Neural cell (in vitro differentiated cells): ENCODE results near the gene ZSCAN31. TPM values are rescaled to one million over a fixed set of nuclear protein-coding genes. Genes with fewer than 3 reads are reported as not detected.
"Not testable (repeated sequence)": the region's sequence is repeated elsewhere in the genome, so short reads cannot be mapped to it uniquely, and the experiment has no call there.

Experiments
- H2AFZ ChIP-seq: fragments of 200-600, 300-800 bp; sonication (generic), shearing (Covaris generic); 2 replicates; pipeline ENCODE4 v1.6.0; 2014; ENCODE audit warnings: low read depth, mild to moderate bottlenecking, antibody characterized with exemption, low read length, moderate library complexity
- H3F3A ChIP-seq: fragments of 200-600 bp; shearing (Covaris generic); 2 replicates; pipeline ENCODE4 v1.6.1; 2016; ENCODE audit warnings: mild to moderate bottlenecking, moderate library complexity, mixed read lengths, antibody characterized with exemption, low read length; ENCODE audit not compliant: insufficient read depth, poor library complexity, severe bottlenecking
- H3K27ac ChIP-seq: fragments of 200-600, 300-800 bp; sonication (generic), shearing (Covaris generic); 2 replicates; pipeline ENCODE4 v1.5.1; 2014; ENCODE audit warnings: mild to moderate bottlenecking, low read length, moderate library complexity
- H3K27me3 ChIP-seq: fragments of 300-800, 200-600 bp; sonication (generic), shearing (Covaris generic); 2 replicates; pipeline ENCODE4 v1.6.0; 2014; ENCODE audit warnings: mild to moderate bottlenecking, low read depth, low read length, moderate library complexity; ENCODE audit not compliant: insufficient read depth
- H3K36me3 ChIP-seq: fragments of 300-800, 200-600 bp; sonication (generic), shearing (Covaris generic); 2 replicates; pipeline ENCODE4 v1.5.1; 2014; ENCODE audit warnings: mild to moderate bottlenecking, antibody characterized with exemption, low read length, moderate library complexity; ENCODE audit not compliant: insufficient read depth
- H3K4me2 ChIP-seq: fragments of 300-800, 200-600 bp; sonication (generic), shearing (Covaris generic); 2 replicates; pipeline ENCODE4 v1.6.0; 2014; ENCODE audit warnings: mild to moderate bottlenecking, low read length
- H3K4me3 ChIP-seq: fragments of 300-800, 200-600 bp; sonication (generic), shearing (Covaris generic); 2 replicates; pipeline ENCODE4 v1.5.1; 2014; ENCODE audit warnings: mild to moderate bottlenecking, low read length, moderate library complexity
- H3K79me2 ChIP-seq: fragments of 200-600 bp; shearing (Covaris generic); replicated peaks from 2 replicates; pipeline ENCODE4 v1.6.0; 2014; ENCODE audit warnings: mild to moderate bottlenecking, low read length, moderate library complexity; ENCODE audit not compliant: insufficient read depth
- H3K9ac ChIP-seq: fragments of 300-800, 200-600 bp; sonication (generic), shearing (Covaris generic); 2 replicates; pipeline ENCODE4 v1.6.1; 2016; ENCODE audit warnings: mild to moderate bottlenecking, low read length, mixed read lengths
- H3K9me2 ChIP-seq: fragments of 200-600 bp; shearing (Covaris generic); 2 replicates; pipeline ENCODE4 v1.6.1; 2016; ENCODE audit warnings: mild to moderate bottlenecking, low read length, mixed read lengths; ENCODE audit not compliant: insufficient read depth
- H3K9me3 ChIP-seq: fragments of 200-600, 300-800 bp; sonication (generic), shearing (Covaris generic); 2 replicates; pipeline ENCODE4 v1.6.1; 2016; ENCODE audit warnings: mild to moderate bottlenecking, mixed run types, low read length, moderate library complexity, mixed read lengths
- H4K20me1 ChIP-seq: fragments of 200-600 bp; shearing (Covaris generic); 2 replicates; pipeline ENCODE4 v1.6.1; 2016; ENCODE audit warnings: mild to moderate bottlenecking, mixed run types; ENCODE audit not compliant: insufficient read depth
- CTCF ChIP-seq: fragments of 450-650 bp; IDR thresholded peaks from 2 replicates; pipeline ENCODE4 v1.5.1; 2014; ENCODE audit warnings: antibody characterized with exemption, mild to moderate bottlenecking, moderate library complexity; ENCODE audit not compliant: poor library complexity, severe bottlenecking
- EP300 ChIP-seq: fragments of 450-650 bp; conservative IDR thresholded peaks from 2 replicates; pipeline ENCODE4 v1.6.1; 2014; ENCODE audit warnings: antibody characterized with exemption, mild to moderate bottlenecking, moderate library complexity; ENCODE audit not compliant: poor library complexity, severe bottlenecking
- EZH2 ChIP-seq: fragments of 200-600, 300-800 bp; shearing (Covaris generic), sonication (generic); IDR thresholded peaks from 2 replicates; pipeline ENCODE4 v1.6.1; 2014; ENCODE audit warnings: antibody characterized with exemption, low read length, borderline replicate concordance, mild to moderate bottlenecking; ENCODE audit not compliant: insufficient read depth, poor library complexity, severe bottlenecking
- MXI1 ChIP-seq: fragments of 450-650 bp; conservative IDR thresholded peaks from 2 replicates; pipeline ENCODE4 v1.6.1; 2014; ENCODE audit warnings: antibody characterized with exemption, mild to moderate bottlenecking; ENCODE audit not compliant: poor library complexity, severe bottlenecking
- POLR2AphosphoS5 ChIP-seq: IDR thresholded peaks from 2 replicates; pipeline ENCODE4 v1.6.1; 2012
- RAD21 ChIP-seq: fragments of 450-650 bp; conservative IDR thresholded peaks from 2 replicates; pipeline ENCODE4 v1.6.1; 2014; ENCODE audit warnings: antibody characterized with exemption, mild to moderate bottlenecking, moderate library complexity
- REST ChIP-seq: IDR thresholded peaks from 2 replicates; pipeline ENCODE4 v1.6.1; 2012; ENCODE audit warnings: borderline replicate concordance
- SMC3 ChIP-seq: fragments of 450-650 bp; conservative IDR thresholded peaks from 2 replicates; pipeline ENCODE4 v1.6.1; 2014; ENCODE audit warnings: antibody characterized with exemption, mild to moderate bottlenecking, moderate library complexity; ENCODE audit not compliant: poor library complexity
- TAF1 ChIP-seq: IDR thresholded peaks from 2 replicates; pipeline ENCODE4 v1.6.1; 2012; ENCODE audit warnings: low read depth
- polyA plus RNA-seq: library from polyadenylated mRNA; depleted of rRNA; stranded (reverse); fragments of >200 nt; gene quantifications from 2 replicates; pipeline ENCODE4 v1.2.3, GENCODE V29; 2014

The ZSCAN31 gene
- polyA plus RNA-seq, 1 donor from 2014 or later: 2.6 TPM

GRCh38 chr6:28369463-28369862 lies 33.5 kb upstream of the ZSCAN31 start:
- no peaks in the 10 kb centered on the region for H3K79me2 ChIP-seq
- H3K9me3 ChIP-seq: no peaks in the 10 kb centered on the region
- H3K4me2 ChIP-seq: no peak overlapping the region
- H3K27ac ChIP-seq: no peak overlapping the region
- H3K4me3 ChIP-seq: no peak overlapping the region
- H3K27me3 ChIP-seq: no peaks in the 10 kb centered on the region
- no peak overlapping the region for H3K9ac ChIP-seq
- TF ChIP-seq RAD21 (no peak), REST (no peak), EZH2 (no peak), CTCF (no peak), TAF1 (no peak), EP300 (no peak), SMC3 (no peak), POLR2AphosphoS5 (no peak), MXI1 (no peak)
- H2AFZ ChIP-seq: no peak overlapping the region
- H3K9me2 ChIP-seq: no peaks in the 10 kb centered on the region
- no peaks in the 10 kb centered on the region for H4K20me1 ChIP-seq
- no peaks in the 10 kb centered on the region for H3F3A ChIP-seq
- no peaks in the 10 kb centered on the region for H3K36me3 ChIP-seq

- Histone ChIP-seq H3K36me3 (no peaks in the 10 kb centered on the region), H3K9ac (no peak overlapping the region), H3K27ac (no peak overlapping the region), H3K4me3 (no peak overlapping the region), H3K27me3 (no peaks in the 10 kb centered on the region), H4K20me1 (no peaks in the 10 kb centered on the region), H3F3A (no peaks in the 10 kb centered on the region), H3K4me2 (no peak overlapping the region), H3K79me2 (no peaks in the 10 kb centered on the region), H3K9me2 (no peaks in the 10 kb centered on the region), H2AFZ (no peak overlapping the region), H3K9me3 (no peaks in the 10 kb centered on the region)
- TF ChIP-seq REST: no peak
- no peak for TF ChIP-seq EP300
- no peak for TF ChIP-seq SMC3
- TF ChIP-seq EZH2: no peak
- TF ChIP-seq POLR2AphosphoS5: no peak
- TF ChIP-seq CTCF: no peak
- no peak for TF ChIP-seq TAF1
These were observed 32.6 kb upstream of the ZSCAN31 start for GRCh38 chr6:28368522-28368921.

- not testable (repeated sequence) for H2AFZ ChIP-seq, H3K4me2 ChIP-seq, H3K79me2 ChIP-seq, H4K20me1 ChIP-seq, H3K9me2 ChIP-seq, H3K36me3 ChIP-seq, H3K27me3 ChIP-seq, H3K27ac ChIP-seq, H3F3A ChIP-seq, H3K9ac ChIP-seq, H3K4me3 ChIP-seq, H3K9me3 ChIP-seq
These were observed 29.6 kb upstream of the ZSCAN31 start for GRCh38 chr6:28365590-28365989.
